ENCODE results near the gene SOBP.

DNA sequence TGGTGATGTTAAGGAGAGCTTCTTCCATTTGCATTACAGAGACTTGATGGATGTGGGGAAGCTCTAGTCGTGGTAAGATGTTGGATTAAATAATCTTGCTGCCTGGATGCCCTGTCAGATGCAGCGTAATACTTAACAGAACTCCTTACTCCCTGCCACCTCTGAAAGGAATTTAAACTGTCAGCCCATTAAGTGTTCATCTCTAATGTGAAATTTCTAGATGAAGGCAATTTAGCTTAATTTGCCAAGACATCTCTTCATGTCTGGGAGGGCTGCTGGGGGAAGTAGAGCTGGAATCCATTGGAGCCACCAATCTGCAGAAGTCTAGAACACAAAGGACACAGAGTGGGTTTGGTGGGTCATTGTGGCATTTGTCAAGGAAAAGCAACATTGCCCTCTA, 64.4 kb downstream of the SOBP start:
- TF ChIP-seq, protein P1, sequence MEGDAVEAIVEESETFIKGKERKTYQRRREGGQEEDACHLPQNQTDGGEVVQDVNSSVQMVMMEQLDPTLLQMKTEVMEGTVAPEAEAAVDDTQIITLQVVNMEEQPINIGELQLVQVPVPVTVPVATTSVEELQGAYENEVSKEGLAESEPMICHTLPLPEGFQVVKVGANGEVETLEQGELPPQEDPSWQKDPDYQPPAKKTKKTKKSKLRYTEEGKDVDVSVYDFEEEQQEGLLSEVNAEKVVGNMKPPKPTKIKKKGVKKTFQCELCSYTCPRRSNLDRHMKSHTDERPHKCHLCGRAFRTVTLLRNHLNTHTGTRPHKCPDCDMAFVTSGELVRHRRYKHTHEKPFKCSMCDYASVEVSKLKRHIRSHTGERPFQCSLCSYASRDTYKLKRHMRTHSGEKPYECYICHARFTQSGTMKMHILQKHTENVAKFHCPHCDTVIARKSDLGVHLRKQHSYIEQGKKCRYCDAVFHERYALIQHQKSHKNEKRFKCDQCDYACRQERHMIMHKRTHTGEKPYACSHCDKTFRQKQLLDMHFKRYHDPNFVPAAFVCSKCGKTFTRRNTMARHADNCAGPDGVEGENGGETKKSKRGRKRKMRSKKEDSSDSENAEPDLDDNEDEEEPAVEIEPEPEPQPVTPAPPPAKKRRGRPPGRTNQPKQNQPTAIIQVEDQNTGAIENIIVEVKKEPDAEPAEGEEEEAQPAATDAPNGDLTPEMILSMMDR (IDR thresholded peaks at IDR 0.05 in 8 of 11, conservative IDR thresholded peaks at IDR 0.05 in 3 of 11) = no peak
- TF ChIP-seq POLR2A (IDR thresholded peaks at IDR 0.05) (no peak), POLR2AphosphoS5 (IDR thresholded peaks at IDR 0.05) (no peak)
